ENCODE measurements around the gene TMEM52.
"Not testable (repeated sequence)": the region's sequence is repeated elsewhere in the genome, so short reads cannot be mapped to it uniquely, and the experiment has no call there.

The TMEM52 gene

GRCh38 chr1:1945782-1946393 lies 26.8 kb upstream of the TMEM52 start:
- DNase-seq: no peak

GRCh38 chr1:1943834-1944570 lies 24.9 kb upstream of the TMEM52 start:
- DNase-seq: no peak

- no peak for DNase-seq
Measured at GRCh38 chr1:1942753-1943656, 23.9 kb upstream of the TMEM52 start.

- no peak for DNase-seq
Measured at GRCh38 chr1:1941868-1942752, 23.0 kb upstream of the TMEM52 start.

- DNase-seq: no peak
Measured at GRCh38 chr1:1941211-1941841, 22.2 kb upstream of the TMEM52 start.

GRCh38 chr1:1940123-1940425 lies 21.0 kb upstream of the TMEM52 start:
- no peak for DNase-seq

GRCh38 chr1:1939296-1940122 lies 20.4 kb upstream of the TMEM52 start:
- no peak for DNase-seq

GRCh38 chr1:1938613-1939295 lies 19.7 kb upstream of the TMEM52 start:
- no peak for DNase-seq

GRCh38 chr1:1938276-1938573 lies 19.1 kb upstream of the TMEM52 start:
- DNase-seq: no peak

GRCh38 chr1:1937549-1938275 lies 18.6 kb upstream of the TMEM52 start:
- DNase-seq: no peak

- DNase-seq: no peak
Measured at GRCh38 chr1:1937061-1937460, 18.0 kb upstream of the TMEM52 start.

GRCh38 chr1:1934848-1935247 lies 15.8 kb upstream of the TMEM52 start:
- not testable (repeated sequence) for DNase-seq

- DNase-seq: no peak
Measured at GRCh38 chr1:1929639-1930545, 10.8 kb upstream of the TMEM52 start.

- no peak for DNase-seq
Measured at GRCh38 chr1:1929102-1929638, 10.1 kb upstream of the TMEM52 start.

- DNase-seq: no peak
Measured at GRCh38 chr1:1928231-1929101, 9.4 kb upstream of the TMEM52 start.

- DNase-seq: no peak
Measured at GRCh38 chr1:1927751-1928150, 8.7 kb upstream of the TMEM52 start.

- no peak for DNase-seq
Measured at GRCh38 chr1:1926886-1927660, 8.0 kb upstream of the TMEM52 start.
